ENCODE results near the gene RBFOX2. TPM values are rescaled to one million over a fixed set of nuclear protein-coding genes. Genes with fewer than 3 reads are reported as not detected.
"Not testable (repeated sequence)": the region's sequence is repeated elsewhere in the genome, so short reads cannot be mapped to it uniquely, and the experiment has no call there.

Gene RBFOX2
- total RNA-seq, 1 donor from 2014 or later, result 64.1 TPM

GRCh38 chr22:35995348-35995747 is 33.3 kb downstream of the RBFOX2 start:
- peaks cover 18% of the 10 kb centered on the region for H3K4me1 ChIP-seq
- no peak overlapping the region for H3K4me3 ChIP-seq
- intact Hi-C loops (cut with DNase I), result no loop called here
- H3K27ac ChIP-seq, result peak overlapping the region; percentile 55
- TF ChIP-seq, protein P1, sequence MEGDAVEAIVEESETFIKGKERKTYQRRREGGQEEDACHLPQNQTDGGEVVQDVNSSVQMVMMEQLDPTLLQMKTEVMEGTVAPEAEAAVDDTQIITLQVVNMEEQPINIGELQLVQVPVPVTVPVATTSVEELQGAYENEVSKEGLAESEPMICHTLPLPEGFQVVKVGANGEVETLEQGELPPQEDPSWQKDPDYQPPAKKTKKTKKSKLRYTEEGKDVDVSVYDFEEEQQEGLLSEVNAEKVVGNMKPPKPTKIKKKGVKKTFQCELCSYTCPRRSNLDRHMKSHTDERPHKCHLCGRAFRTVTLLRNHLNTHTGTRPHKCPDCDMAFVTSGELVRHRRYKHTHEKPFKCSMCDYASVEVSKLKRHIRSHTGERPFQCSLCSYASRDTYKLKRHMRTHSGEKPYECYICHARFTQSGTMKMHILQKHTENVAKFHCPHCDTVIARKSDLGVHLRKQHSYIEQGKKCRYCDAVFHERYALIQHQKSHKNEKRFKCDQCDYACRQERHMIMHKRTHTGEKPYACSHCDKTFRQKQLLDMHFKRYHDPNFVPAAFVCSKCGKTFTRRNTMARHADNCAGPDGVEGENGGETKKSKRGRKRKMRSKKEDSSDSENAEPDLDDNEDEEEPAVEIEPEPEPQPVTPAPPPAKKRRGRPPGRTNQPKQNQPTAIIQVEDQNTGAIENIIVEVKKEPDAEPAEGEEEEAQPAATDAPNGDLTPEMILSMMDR (IDR thresholded peaks at IDR 0.05), result no peak
- DNase-seq (no peak), ATAC-seq (no peak)
- no peaks in the 10 kb centered on the region for H3K9me3 ChIP-seq
- no peaks in the 10 kb centered on the region for H3K27me3 ChIP-seq
- H3K36me3 ChIP-seq, result no peaks in the 10 kb centered on the region

DNA sequence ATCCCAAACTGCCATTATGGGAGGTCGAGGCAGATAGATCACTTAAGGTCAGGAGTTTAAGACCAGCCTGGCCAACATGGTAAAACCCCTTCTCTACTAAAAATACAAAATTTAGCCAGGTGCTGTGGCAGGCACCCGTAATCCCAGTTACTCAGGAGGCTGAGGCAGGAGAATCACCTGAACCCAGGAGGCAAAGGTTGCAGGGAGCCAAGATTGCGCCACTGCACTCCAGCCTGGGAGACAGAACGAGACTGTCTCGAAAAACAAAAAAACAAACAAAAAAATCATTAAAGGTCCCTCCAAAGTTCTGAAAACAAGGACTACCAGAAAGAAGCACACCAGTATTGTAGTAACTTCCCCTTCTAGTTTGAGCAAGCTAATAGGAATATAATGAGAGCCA is 34.9 kb downstream of the RBFOX2 start:
- intact Hi-C loops (cut with DNase I); DNase-seq; H3K27ac ChIP-seq; ATAC-seq; H3K4me3 ChIP-seq; H3K27me3 ChIP-seq; H3K9me3 ChIP-seq; H3K36me3 ChIP-seq: not testable (repeated sequence)
- H3K4me1 ChIP-seq, result peaks cover 18% of the 10 kb centered on the region

DNA sequence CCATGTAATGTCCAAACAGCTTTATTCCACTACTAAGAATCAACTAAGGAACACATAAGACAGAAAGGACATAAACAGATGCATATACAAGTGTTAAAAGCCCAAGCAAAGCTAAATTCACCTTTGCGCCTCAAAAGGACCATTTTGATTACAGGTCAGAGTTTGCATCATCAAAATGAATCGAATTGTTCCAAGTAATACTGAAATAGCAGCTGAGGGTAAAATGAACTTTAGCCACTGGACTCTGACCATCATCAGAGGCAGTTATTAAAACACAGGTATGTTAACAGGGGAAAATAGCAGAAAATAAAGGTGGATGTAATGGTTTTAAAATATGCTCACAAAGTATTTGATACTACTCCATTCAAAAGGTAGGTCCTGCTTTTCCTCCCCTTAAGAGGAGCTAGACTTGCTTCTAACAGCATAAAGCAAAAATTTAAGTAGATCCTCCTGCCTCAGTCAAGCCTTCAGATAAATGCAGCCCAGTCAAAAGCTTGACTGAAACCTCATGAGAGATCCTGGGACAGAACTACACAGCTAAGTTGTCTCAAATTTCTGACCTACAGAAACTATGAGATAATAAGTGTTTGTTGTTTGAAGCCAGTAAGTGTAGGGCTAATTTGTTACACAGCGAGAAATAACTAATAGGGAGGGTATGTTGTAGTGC is 35.4 kb downstream of the RBFOX2 start:
- DNase-seq (no peak), ATAC-seq (no peak)
- no peaks in the 10 kb centered on the region for H3K27me3 ChIP-seq
- TF ChIP-seq, protein P1 (IDR thresholded peaks at IDR 0.05), result no peak
- intact Hi-C loops (cut with DNase I), result no loop called here
- no peaks in the 10 kb centered on the region for H3K36me3 ChIP-seq
- H3K4me1 ChIP-seq, result peaks cover 18% of the 10 kb centered on the region
- no peak overlapping the region for H3K4me3 ChIP-seq
- H3K9me3 ChIP-seq, result no peaks in the 10 kb centered on the region
- no peak overlapping the region for H3K27ac ChIP-seq

- TF ChIP-seq, protein P1 (IDR thresholded peaks at IDR 0.05), result no peak
- H3K4me3 ChIP-seq, result no peak overlapping the region
- intact Hi-C loops (cut with DNase I), result no loop called here
- H3K27me3 ChIP-seq, result no peaks in the 10 kb centered on the region
- no peak overlapping the region for H3K27ac ChIP-seq
- peaks cover 18% of the 10 kb centered on the region for H3K4me1 ChIP-seq
- DNase-seq (no peak), ATAC-seq (no peak)
- H3K9me3 ChIP-seq, result no peaks in the 10 kb centered on the region
- no peaks in the 10 kb centered on the region for H3K36me3 ChIP-seq
Observed at GRCh38 chr22:35991168-35991567, 37.5 kb downstream of the RBFOX2 start.

- H3K4me3 ChIP-seq, result no peak overlapping the region
- intact Hi-C loops (cut with DNase I), result no loop called here
- no peaks in the 10 kb centered on the region for H3K36me3 ChIP-seq
- no peaks in the 10 kb centered on the region for H3K27me3 ChIP-seq
- no peak overlapping the region for H3K27ac ChIP-seq
- ATAC-seq (no peak), DNase-seq (no peak)
- TF ChIP-seq, protein P1 (IDR thresholded peaks at IDR 0.05), result no peak
- H3K4me1 ChIP-seq, result peaks cover 10% of the 10 kb centered on the region
- H3K9me3 ChIP-seq, result no peaks in the 10 kb centered on the region
Observed at GRCh38 chr22:35988030-35988429, 40.6 kb downstream of the RBFOX2 start.

GRCh38 chr22:35987487-35987886 is 41.1 kb downstream of the RBFOX2 start:
- no peak overlapping the region for H3K27ac ChIP-seq
- H3K4me1 ChIP-seq, result peaks cover 10% of the 10 kb centered on the region
- H3K36me3 ChIP-seq, result no peaks in the 10 kb centered on the region
- H3K27me3 ChIP-seq, result no peaks in the 10 kb centered on the region
- intact Hi-C loops (cut with DNase I), result no loop called here
- H3K9me3 ChIP-seq, result no peaks in the 10 kb centered on the region
- H3K4me3 ChIP-seq, result no peak overlapping the region
- TF ChIP-seq, protein P1 (IDR thresholded peaks at IDR 0.05), result no peak
- no peak for DNase-seq
- ATAC-seq, result no peak

Measured in upper lobe of right lung (tissue), 1 donor.